ENCODE data around the gene CNTD1. TPM values are rescaled to one million over a fixed set of nuclear protein-coding genes. Genes with fewer than 3 reads are reported as not detected.

Gene CNTD1
- total RNA-seq, 1 experiment from 2014 or later, result 0.66 TPM

Small RNAs within 50 kb of the gene (small RNA-seq; reads per million reads assigned to genes)
- gene HMGN2P15 (not detected), gene MIR6781 (not detected)

Other genes starting within 250 kb of the CNTD1 start
- 0.91 and 1.7 TPM in 2 replicates for gene HSD17B1, start 245.9 kb upstream of the CNTD1 start, total RNA-seq (2014; rRNA removed; shearing (Covaris generic))
- 82.1 and 103 TPM in 2 replicates for gene COASY, start 236.7 kb upstream of the CNTD1 start, total RNA-seq (2014; rRNA removed; shearing (Covaris generic))
- 55.9 and 63.1 TPM in 2 replicates for gene MLX, start 231.8 kb upstream of the CNTD1 start, total RNA-seq (2014; rRNA removed; shearing (Covaris generic))
- gene PSMC3IP, start 221.1 kb upstream of the CNTD1 start, total RNA-seq (2014; rRNA removed; shearing (Covaris generic)), result 12.4 and 16.0 TPM in 2 replicates
- gene RETREG3, start 189.5 kb upstream of the CNTD1 start, total RNA-seq (2014; rRNA removed; shearing (Covaris generic)), result 38.1 and 44.7 TPM in 2 replicates
- gene TUBG1, start 189.2 kb upstream of the CNTD1 start, total RNA-seq (2014; rRNA removed; shearing (Covaris generic)), result 123 and 127 TPM in 2 replicates
- 7.4 and 8.7 TPM in 2 replicates for gene TUBG2, start 139.6 kb upstream of the CNTD1 start, total RNA-seq (2014; rRNA removed; shearing (Covaris generic))
- gene PLEKHH3, start 121.9 kb upstream of the CNTD1 start, total RNA-seq (2014; rRNA removed; shearing (Covaris generic)), result 34.2 and 49.4 TPM in 2 replicates
- not detected in 2 replicates for gene CCR10, start 117.0 kb upstream of the CNTD1 start, total RNA-seq (2014; rRNA removed; shearing (Covaris generic))
- gene CNTNAP1, start 116.3 kb upstream of the CNTD1 start, total RNA-seq (2014; rRNA removed; shearing (Covaris generic)), result 0.08 and 0.23 TPM in 2 replicates
- 11.8 and 12.2 TPM in 2 replicates for gene EZH1, start 53.8 kb upstream of the CNTD1 start, total RNA-seq (2014; rRNA removed; shearing (Covaris generic))
- gene RAMP2, start 37.6 kb upstream of the CNTD1 start, total RNA-seq (2014; rRNA removed; shearing (Covaris generic)), result not detected in 2 replicates
- 76.1 and 84.4 TPM in 2 replicates for gene VPS25, start 25.4 kb upstream of the CNTD1 start, total RNA-seq (2014; rRNA removed; shearing (Covaris generic))
- gene WNK4, start 18.3 kb upstream of the CNTD1 start, total RNA-seq (2014; rRNA removed; shearing (Covaris generic)), result 7.8 and 8.6 TPM in 2 replicates
- gene COA3, start 157 bp upstream of the CNTD1 start, total RNA-seq (2014; rRNA removed; shearing (Covaris generic)), result 82.9 and 86.2 TPM in 2 replicates
- gene BECN1, start 25.4 kb downstream of the CNTD1 start, total RNA-seq (2014; rRNA removed; shearing (Covaris generic)), result 108 and 118 TPM in 2 replicates
- gene PSME3, start 34.5 kb downstream of the CNTD1 start, total RNA-seq (2014; rRNA removed; shearing (Covaris generic)), result 96.8 and 142 TPM in 2 replicates
- gene AOC2, start 45.7 kb downstream of the CNTD1 start, total RNA-seq (2014; rRNA removed; shearing (Covaris generic)), result 1.6 and 1.8 TPM in 2 replicates
- 0.23 TPM in 1 of 2 replicates, not detected in the other for gene AOC3, start 52.3 kb downstream of the CNTD1 start, total RNA-seq (2014; rRNA removed; shearing (Covaris generic))
- gene G6PC1, start 101.9 kb downstream of the CNTD1 start, total RNA-seq (2014; rRNA removed; shearing (Covaris generic)), result not detected in 2 replicates
- 35.3 and 54.1 TPM in 2 replicates for gene AARSD1, start 165.6 kb downstream of the CNTD1 start, total RNA-seq (2014; rRNA removed; shearing (Covaris generic))
- gene PTGES3L, start 181.2 kb downstream of the CNTD1 start, total RNA-seq (2014; rRNA removed; shearing (Covaris generic)), result 0.52 and 0.66 TPM in 2 replicates
- 13.0 and 13.8 TPM in 2 replicates for gene RUNDC1, start 181.7 kb downstream of the CNTD1 start, total RNA-seq (2014; rRNA removed; shearing (Covaris generic))
- gene RPL27, start 199.6 kb downstream of the CNTD1 start, total RNA-seq (2014; rRNA removed; shearing (Covaris generic)), result 1,187 and 1,205 TPM in 2 replicates
- gene IFI35, start 207.9 kb downstream of the CNTD1 start, total RNA-seq (2014; rRNA removed; shearing (Covaris generic)), result 35.3 and 47.6 TPM in 2 replicates
- gene VAT1, start 223.5 kb downstream of the CNTD1 start, total RNA-seq (2014; rRNA removed; shearing (Covaris generic)), result 83.7 and 106 TPM in 2 replicates
- gene RND2, start 226.4 kb downstream of the CNTD1 start, total RNA-seq (2014; rRNA removed; shearing (Covaris generic)), result 0.13 TPM in 1 of 2 replicates, not detected in the other

Measured in HT-29 (cell line).